ENCODE measurements around the gene FMN1.

The FMN1 gene

DNA sequence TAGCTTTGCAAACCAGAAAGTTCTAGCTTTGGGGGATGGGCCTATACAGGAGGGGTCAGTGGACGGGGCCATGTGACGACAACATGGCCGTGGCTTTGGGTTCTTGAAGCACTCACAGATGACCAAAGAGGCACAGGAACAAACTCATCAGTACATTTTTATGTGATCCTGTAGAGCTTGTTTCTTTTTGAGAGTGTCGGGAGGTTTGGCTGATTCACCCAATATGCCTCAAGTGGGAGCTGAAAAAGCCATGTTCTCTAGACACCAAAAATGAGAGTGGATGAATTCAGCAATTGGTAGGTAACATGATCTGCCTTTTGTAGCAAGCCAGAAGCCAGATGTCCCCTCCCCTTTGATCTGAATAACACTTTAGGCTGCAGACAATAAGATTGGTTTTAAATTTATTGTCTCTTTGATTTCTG lies 446.6 kb downstream of the FMN1 start:
- H3K4me1 ChIP-seq, result no peaks in the 10 kb centered on the region
- TF ChIP-seq, protein P1, sequence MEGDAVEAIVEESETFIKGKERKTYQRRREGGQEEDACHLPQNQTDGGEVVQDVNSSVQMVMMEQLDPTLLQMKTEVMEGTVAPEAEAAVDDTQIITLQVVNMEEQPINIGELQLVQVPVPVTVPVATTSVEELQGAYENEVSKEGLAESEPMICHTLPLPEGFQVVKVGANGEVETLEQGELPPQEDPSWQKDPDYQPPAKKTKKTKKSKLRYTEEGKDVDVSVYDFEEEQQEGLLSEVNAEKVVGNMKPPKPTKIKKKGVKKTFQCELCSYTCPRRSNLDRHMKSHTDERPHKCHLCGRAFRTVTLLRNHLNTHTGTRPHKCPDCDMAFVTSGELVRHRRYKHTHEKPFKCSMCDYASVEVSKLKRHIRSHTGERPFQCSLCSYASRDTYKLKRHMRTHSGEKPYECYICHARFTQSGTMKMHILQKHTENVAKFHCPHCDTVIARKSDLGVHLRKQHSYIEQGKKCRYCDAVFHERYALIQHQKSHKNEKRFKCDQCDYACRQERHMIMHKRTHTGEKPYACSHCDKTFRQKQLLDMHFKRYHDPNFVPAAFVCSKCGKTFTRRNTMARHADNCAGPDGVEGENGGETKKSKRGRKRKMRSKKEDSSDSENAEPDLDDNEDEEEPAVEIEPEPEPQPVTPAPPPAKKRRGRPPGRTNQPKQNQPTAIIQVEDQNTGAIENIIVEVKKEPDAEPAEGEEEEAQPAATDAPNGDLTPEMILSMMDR (IDR thresholded peaks at IDR 0.05; ENCODE audit: low read depth, low read length), result no peak
- no peaks in the 10 kb centered on the region for H3K36me3 ChIP-seq
- H3K4me3 ChIP-seq (ENCODE audit: low read depth, low read length), result no peak overlapping the region
- peaks cover 2% of the 10 kb centered on the region; the same call in 1 of the 2 replicates for H3K9me3 ChIP-seq
- no peaks in the 10 kb centered on the region for H3K27me3 ChIP-seq
- DNase-seq, result no peak

DNA sequence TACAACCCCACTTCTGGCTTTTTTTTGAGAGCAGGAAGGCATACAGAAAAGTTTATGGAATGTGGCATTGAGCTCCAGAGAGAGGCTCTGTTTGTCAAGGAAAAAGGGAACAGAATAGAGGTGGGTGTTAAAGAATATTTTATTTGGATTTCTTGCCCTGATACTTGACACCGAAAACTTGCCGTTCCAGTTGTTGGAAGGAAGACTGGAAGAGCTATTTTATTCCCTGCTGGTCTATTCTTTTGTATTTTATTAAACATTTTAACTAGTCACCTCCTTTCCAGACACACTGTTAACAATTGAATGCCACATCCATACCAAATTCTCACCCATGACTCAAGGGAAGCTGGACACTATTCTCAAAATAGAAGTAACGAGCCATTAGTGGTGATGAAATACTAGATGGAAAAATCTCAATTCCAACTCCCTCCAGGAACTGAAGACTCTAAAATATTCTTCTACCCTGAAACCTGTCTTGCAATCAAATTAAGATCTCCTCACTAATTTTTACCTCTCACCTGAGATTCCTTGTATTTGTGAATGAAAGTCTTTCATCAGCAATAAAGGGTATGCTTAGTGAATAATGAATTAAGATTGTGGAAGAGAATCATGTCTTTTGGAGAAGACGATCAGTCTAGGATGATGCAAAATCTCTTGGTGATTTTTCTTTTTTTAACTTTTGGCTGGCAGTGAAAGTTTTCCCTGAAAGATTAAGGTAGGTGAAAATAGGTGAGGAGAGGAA lies 448.2 kb downstream of the FMN1 start:
- TF ChIP-seq, protein P1 (IDR thresholded peaks at IDR 0.05; ENCODE audit: low read depth, low read length), result no peak
- no peaks in the 10 kb centered on the region for H3K4me1 ChIP-seq
- H3K36me3 ChIP-seq, result no peaks in the 10 kb centered on the region
- H3K9me3 ChIP-seq, result peaks cover 2% of the 10 kb centered on the region; the same call in 1 of the 2 replicates
- H3K4me3 ChIP-seq (ENCODE audit: low read depth, low read length), result no peak overlapping the region
- H3K27me3 ChIP-seq, result no peaks in the 10 kb centered on the region
- DNase-seq, result no peak

DNA sequence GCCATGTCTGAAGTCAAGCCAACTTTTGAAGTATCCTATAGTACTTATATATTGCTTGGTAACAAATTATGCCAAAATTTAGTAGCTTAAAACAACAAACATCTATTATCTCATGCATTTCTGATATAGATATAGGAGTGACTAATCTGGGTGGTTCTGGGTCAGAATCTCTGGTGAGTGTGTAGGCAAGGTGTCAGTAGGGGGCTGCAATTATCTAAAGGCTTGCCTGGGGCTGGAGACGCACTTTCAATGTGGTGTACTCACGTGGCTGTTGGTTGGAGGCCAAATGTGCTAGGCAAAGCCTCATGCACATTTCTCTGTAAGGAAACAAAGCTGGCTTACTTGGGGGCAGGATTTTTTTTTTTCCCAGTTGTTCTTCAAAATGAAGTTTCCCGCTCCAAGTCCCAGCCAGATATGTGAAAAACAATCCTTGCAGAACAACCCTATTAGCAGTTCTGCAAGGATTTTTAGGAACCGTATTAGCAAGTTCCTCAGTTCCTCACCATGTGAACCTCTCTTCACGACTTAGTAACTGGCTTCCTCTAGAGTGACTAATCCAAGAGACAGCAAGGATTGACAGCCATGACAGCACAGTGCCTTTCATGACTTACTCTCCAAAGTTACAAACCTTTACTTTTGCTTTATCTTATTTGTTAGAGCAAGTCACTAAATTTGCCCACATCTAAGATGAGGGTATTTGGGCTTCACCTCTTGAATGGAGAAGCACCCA lies 450.9 kb downstream of the FMN1 start:
- H3K36me3 ChIP-seq, result no peaks in the 10 kb centered on the region
- no peak for DNase-seq
- H3K27me3 ChIP-seq, result no peaks in the 10 kb centered on the region; the same call in 1 of the 2 replicates
- no peak overlapping the region for H3K4me3 ChIP-seq (ENCODE audit: low read depth, low read length)
- H3K9me3 ChIP-seq, result peaks cover 2% of the 10 kb centered on the region; the same call in 1 of the 2 replicates
- TF ChIP-seq, protein P1 (IDR thresholded peaks at IDR 0.05; ENCODE audit: low read depth, low read length), result no peak
- no peaks in the 10 kb centered on the region for H3K4me1 ChIP-seq

DNA sequence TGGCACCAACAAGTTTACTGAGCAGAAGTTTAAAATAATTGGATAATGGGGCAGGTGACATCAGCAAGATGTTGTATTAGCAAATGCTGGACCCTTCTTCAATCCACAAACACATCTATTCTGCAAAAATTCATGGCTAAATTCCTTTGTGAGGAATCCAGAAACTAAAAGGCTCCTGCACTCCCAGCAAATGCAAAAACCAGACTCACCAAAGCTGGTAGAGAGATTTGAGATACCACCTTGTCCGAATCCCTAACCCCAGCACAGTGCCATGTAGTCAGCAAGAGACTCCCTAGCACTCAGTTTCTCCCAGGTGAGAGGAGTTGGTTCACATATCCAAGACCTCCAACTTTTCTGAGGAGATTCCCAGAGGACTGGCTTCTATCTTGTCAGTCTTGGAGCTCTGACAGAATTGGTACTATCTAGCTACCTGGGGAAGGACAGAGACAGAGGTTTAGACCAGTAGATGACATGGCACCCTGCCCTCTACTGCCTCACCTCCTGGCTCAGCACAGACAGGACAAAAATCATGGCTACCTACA lies 454.9 kb downstream of the FMN1 start:
- Histone ChIP-seq H3K4me1 (no peaks in the 10 kb centered on the region), H3K4me3 (ENCODE audit: low read depth, low read length) (no peak overlapping the region), H3K36me3 (no peaks in the 10 kb centered on the region), H3K27me3 (no peaks in the 10 kb centered on the region; the same call in 1 of the 2 replicates), H3K9me3 (no peaks in the 10 kb centered on the region)
- no peak for DNase-seq
- TF ChIP-seq, protein P1 (IDR thresholded peaks at IDR 0.05; ENCODE audit: low read depth, low read length), result no peak

DNA sequence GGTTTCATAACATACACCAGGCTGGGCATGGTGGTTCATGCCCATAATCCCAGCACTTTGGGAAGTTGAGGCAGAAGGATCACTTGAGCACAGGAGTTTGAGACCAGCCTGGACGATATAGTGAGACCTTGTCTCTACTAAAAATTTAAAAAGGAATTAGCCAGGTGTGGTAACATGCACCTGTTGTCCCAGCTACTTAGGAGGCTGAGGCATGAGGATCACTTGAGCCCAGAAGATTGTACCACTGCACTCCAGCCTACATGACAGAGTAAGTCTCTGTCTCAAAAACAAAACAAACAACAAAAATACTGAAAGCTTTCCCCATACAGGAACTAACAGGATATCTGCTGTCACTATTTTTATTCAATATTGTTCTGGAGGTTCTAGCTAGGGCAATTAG lies 455.8 kb downstream of the FMN1 start:
- no peaks in the 10 kb centered on the region for H3K9me3 ChIP-seq
- H3K4me3 ChIP-seq (ENCODE audit: low read depth, low read length), result no peak overlapping the region
- DNase-seq, result no peak
- no peaks in the 10 kb centered on the region for H3K4me1 ChIP-seq
- TF ChIP-seq, protein P1 (IDR thresholded peaks at IDR 0.05; ENCODE audit: low read depth, low read length), result no peak
- H3K36me3 ChIP-seq, result no peaks in the 10 kb centered on the region
- no peaks in the 10 kb centered on the region; the same call in 1 of the 2 replicates for H3K27me3 ChIP-seq
